ENCODE data around the gene JAML.

The JAML gene

DNA sequence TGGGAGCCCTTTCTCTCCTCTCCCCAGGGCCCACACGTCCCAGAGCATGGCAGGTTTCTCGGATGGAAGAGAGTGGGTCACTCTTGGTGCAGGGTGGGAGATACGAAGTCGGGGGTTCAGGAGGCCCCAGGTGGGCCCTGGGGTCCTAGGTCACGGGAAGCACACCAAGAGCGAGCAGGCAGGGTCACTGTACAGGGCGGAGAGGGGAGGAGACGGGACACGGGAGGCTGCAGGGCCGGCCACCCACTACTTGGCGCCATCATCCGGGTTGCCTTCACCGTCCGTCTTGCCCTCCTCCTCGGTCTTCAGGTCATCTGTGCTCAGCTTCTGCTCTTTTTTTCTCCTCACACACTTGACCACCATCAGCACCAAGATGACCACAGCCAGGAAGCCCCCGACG, 58.2 kb downstream of the JAML start:
- TF ChIP-seq, protein P1, sequence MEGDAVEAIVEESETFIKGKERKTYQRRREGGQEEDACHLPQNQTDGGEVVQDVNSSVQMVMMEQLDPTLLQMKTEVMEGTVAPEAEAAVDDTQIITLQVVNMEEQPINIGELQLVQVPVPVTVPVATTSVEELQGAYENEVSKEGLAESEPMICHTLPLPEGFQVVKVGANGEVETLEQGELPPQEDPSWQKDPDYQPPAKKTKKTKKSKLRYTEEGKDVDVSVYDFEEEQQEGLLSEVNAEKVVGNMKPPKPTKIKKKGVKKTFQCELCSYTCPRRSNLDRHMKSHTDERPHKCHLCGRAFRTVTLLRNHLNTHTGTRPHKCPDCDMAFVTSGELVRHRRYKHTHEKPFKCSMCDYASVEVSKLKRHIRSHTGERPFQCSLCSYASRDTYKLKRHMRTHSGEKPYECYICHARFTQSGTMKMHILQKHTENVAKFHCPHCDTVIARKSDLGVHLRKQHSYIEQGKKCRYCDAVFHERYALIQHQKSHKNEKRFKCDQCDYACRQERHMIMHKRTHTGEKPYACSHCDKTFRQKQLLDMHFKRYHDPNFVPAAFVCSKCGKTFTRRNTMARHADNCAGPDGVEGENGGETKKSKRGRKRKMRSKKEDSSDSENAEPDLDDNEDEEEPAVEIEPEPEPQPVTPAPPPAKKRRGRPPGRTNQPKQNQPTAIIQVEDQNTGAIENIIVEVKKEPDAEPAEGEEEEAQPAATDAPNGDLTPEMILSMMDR (IDR thresholded peaks at IDR 0.05) = no peak

- TF ChIP-seq, protein P1 (IDR thresholded peaks at IDR 0.05) = no peak
These were observed 59.9 kb downstream of the JAML start for GRCh38 chr11:118164885-118165284.

DNA sequence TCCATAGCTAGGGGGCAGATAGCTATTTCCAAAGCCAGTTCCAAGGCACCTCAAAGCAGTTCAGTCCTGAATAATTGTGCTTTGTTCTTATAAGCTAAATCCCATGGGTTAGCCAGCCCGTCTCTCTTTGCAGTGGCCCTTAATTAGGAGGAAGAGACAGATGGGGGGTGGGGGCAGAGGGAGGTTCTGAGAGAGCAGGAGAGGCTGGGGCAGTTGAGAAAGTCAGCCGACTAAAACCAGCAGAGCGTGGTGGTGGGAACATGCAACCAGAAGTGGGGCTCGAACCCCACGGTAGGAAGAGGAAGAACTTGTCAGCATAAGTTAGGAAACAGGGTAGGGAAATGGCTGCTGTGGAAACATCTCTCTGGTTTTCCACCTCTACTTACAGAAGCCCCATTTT, 61.3 kb downstream of the JAML start:
- TF ChIP-seq, protein P1 (IDR thresholded peaks at IDR 0.05) = no peak

- TF ChIP-seq, protein P1 (IDR thresholded peaks at IDR 0.05) = no peak
These were observed 62.0 kb downstream of the JAML start for GRCh38 chr11:118162846-118163245.

DNA sequence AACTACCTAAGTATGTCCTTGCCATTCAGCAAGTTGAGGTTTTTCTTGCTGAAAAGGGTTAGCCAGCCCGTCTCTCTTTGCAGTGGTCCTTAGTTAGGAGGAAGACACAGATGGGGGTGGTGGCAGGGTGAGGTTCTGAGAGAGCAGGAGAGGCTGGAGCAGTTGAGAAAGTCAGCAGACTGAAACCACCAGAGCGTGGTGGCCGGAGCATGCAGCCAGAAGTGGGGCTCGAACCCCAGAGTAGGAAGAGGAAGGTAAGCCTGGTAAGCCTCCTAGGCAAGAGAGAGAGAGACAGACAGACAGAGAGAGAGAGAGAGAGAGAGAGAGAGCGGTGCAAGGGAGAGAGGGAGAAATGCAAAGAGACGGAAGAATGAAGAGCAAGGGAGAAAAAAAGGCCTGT, 63.0 kb downstream of the JAML start:
- TF ChIP-seq, protein P1 (IDR thresholded peaks at IDR 0.05) = no peak

DNA sequence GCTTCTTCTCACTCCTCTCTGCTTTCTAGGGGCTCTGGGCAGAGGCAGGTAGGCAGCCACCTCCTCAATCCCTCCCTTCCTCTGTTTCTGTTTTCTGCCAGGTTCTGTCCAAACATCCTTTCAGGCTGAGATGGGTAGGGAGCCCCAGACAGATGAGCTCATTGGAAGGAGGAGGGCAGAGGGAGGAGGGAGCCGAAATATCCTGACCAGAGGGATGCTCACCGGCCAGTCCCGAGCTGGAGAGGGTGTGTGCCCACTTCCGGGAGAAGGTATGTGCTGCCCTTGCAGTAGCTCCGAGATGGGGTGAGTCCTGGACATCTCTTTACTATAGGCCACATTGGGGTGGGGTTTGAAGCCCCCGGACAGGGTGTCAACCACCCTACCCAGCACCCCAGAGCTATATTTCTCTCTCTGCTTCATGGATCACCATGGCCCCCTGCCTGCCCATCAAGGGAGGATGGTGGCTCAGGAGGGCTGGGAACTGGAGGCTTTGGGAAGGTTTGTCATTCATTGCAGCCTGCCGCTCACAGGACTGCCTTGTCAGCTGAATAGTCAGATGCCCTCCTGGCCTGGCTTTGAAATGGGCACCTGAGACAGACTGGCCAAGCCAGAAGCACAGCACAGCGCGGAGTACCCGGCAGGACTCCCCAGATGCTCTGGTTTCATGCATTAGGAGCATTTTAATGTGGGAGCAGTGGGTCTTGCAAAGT, 67.5 kb downstream of the JAML start:
- TF ChIP-seq, protein P1 (IDR thresholded peaks at IDR 0.05) = no peak

- TF ChIP-seq, protein P1 (IDR thresholded peaks at IDR 0.05) = no peak
These were observed 68.2 kb downstream of the JAML start for GRCh38 chr11:118156531-118157185.
